Activated T-cell treated with anti-CD3 and anti-CD28 coated beads, Interleukin-2, amount 50 U/mL, for 72 hours (primary cell): ENCODE measurements around the gene DNAJA3. TPM values are rescaled to one million over a fixed set of nuclear protein-coding genes. Genes with fewer than 3 reads are reported as not detected.

Source experiments
- ATAC-seq, 2 donors: fragments of 150-1000 bp; cut with Tn5 transposase; replicated peaks in 1 of 2; 2 replicates each; pipeline ENCODE4 v1.10.0; 2021; ENCODE audit warnings: moderate library complexity in 2 of 2, mild to moderate bottlenecking in 1 of 2
- DNase-seq, 2 donors: peaks; one replicate each; pipeline ENCODE4 v3.0.0; 2021 to 2022; ENCODE audit warnings: mixed read lengths in 1 of 2
- H3K27ac Mint-ChIP-seq: one replicate; pipeline ENCODE4 v1.8.0; 2022; ENCODE audit warnings: mild to moderate bottlenecking, moderate library complexity, mixed read lengths
- H3K27me3 Mint-ChIP-seq: one replicate; pipeline ENCODE4 v1.8.0; 2022; ENCODE audit warnings: low read depth, mixed read lengths
- H3K36me3 Mint-ChIP-seq, 2 donors: one replicate each; pipeline ENCODE4 v1.8.0; 2022; ENCODE audit warnings: mixed read lengths in 2 of 2, mild to moderate bottlenecking in 1 of 2; ENCODE audit not compliant: insufficient read depth in 2 of 2
- H3K4me1 Mint-ChIP-seq: one replicate; pipeline ENCODE4 v1.8.0; 2022; ENCODE audit warnings: low read depth, mixed read lengths
- H3K4me3 Mint-ChIP-seq, 2 donors: one replicate each; pipeline ENCODE4 v1.8.0; 2022; ENCODE audit warnings: mild to moderate bottlenecking in 2 of 2, mixed read lengths in 2 of 2, moderate library complexity in 2 of 2
- H3K9me3 Mint-ChIP-seq, 2 donors: one replicate each; pipeline ENCODE4 v1.8.0; 2022; ENCODE audit warnings: mixed read lengths in 2 of 2
- total RNA-seq, 2 donors: library from RNA; stranded (reverse); gene quantifications; one replicate each; pipeline ENCODE4 v1.2.3, GENCODE V29; 2022

Gene DNAJA3
- total RNA-seq, 2 donors from 2014 or later, result 83.6 to 98.7 TPM

DNA sequence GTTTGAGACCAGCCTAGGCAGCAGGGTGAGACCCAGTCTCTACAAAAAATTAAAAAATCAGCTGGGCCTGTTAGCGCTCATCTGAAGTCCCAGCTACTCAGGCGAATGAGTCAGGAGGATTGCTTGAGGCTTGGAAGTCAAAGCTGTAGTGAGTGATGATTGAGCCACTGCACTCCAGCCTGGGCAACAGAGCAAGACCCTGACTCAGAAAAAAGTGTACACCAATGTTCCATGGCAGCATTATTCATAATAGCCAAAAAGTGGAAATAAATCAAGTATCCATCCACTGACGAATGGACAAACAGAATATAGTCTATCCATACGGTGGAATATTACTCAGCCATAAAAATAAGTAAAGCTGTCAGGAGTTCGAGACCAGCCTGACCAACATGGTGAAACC is 46.2 kb downstream of the DNAJA3 start:
- peaks cover 2 to 4% of the 10 kb centered on the region in 2 donors for H3K36me3 Mint-ChIP-seq
- no peak overlapping the region for H3K4me3 Mint-ChIP-seq
- no peak for DNase-seq
- H3K27me3 Mint-ChIP-seq, result no peaks in the 10 kb centered on the region
- ATAC-seq, result no peak
- H3K4me1 Mint-ChIP-seq, result peaks cover 39% of the 10 kb centered on the region
- no peak overlapping the region for H3K27ac Mint-ChIP-seq
- H3K9me3 Mint-ChIP-seq, result no peaks in the 10 kb centered on the region

DNA sequence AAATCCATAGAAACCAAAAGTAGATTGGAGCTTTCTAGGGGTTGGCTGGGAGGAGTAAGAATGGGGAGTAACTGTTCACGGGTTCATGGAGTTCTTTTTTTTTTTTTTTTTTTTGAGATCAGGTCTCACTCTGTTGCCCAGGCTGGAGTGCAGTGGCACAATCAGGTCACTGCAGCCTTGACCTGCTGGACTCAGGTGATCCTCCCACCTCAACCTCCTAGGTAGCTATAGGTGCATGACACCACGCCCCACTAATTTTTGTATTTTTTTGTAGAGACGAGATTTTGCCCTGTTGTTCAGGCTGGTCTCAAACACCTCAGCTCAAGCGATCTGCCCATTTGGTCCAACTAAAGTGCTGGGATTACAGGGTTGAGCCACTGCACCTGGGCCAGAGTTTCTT is 47.2 kb downstream of the DNAJA3 start:
- no peak for DNase-seq
- H3K27me3 Mint-ChIP-seq, result no peaks in the 10 kb centered on the region
- H3K4me3 Mint-ChIP-seq, result peak overlapping the region; percentile 82 to 92
- no peak for ATAC-seq
- peak overlapping the region; percentile 73 for H3K27ac Mint-ChIP-seq
- peaks cover 46% of the 10 kb centered on the region for H3K4me1 Mint-ChIP-seq
- H3K36me3 Mint-ChIP-seq, result peaks cover 2 to 3% of the 10 kb centered on the region in 2 donors
- no peaks in the 10 kb centered on the region for H3K9me3 Mint-ChIP-seq

- ATAC-seq (peak; percentile 61 to 66), DNase-seq (peak; percentile 91 to 93)
- no peaks in the 10 kb centered on the region for H3K27me3 Mint-ChIP-seq
- peaks cover 0 to 3% of the 10 kb centered on the region in 2 donors for H3K36me3 Mint-ChIP-seq
- H3K4me3 Mint-ChIP-seq, result peak within 1 kb of the TSS; percentile 82 to 92
- H3K9me3 Mint-ChIP-seq, result no peaks in the 10 kb centered on the region
- peaks cover 58% of the 10 kb centered on the region for H3K4me1 Mint-ChIP-seq
- peak within 1 kb of the TSS; percentile 26 for H3K27ac Mint-ChIP-seq
Measured at GRCh38 chr16:4474192-4474961, 48.7 kb downstream of the DNAJA3 start, which contains the start of gene NMRAL1. TSS of gene NMRAL1 (minus strand) at chr16:4474625. CDS start at chr16:4474132, 493 bp downstream.

DNA sequence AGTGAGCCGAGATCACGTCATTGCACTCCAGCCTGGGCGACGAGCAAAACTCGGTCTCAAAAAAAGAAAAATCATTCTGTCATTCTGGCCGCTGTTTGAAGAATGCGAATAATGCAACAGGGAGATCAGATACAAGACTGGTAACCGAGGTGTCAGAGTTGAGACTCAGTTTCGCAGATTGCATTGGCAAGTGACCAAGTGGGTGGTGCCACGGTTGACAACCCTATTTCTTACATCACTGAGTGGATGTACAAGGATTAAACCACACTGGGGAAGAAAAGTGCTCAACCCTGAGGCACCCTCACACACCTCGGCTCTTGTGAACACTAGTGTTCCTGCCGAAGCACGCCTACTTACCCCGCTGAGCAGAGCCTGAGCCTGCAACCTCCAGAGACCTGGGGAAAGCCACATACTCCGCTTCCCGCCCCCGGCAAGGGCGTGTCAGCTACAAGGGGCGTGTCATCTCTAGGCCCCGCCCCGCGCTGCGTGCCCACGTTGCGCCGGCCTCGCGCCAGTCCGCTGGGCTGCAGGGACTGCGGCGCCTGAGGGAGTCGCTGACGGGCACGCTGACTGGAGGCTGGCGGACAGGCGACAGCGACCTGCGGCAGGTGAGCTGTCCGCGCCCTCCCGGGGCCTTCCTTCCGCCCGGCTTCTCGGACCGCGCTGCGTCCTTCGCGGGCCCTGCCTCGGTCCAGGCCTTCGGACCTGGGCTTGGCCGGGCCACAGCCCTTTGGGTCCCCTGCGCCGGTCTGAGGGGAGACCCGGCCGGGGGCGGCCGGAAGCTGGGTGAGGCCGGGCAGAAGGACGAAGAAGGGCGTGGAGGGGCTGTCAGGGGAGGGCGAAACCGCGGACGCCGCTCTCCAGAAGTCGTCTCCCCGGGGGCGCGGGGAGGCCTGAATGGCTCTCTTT is 50.5 kb downstream of the DNAJA3 start, which contains the start of gene HMOX2:
HMOX2 (plus strand) TSS at position 519 of the 909 bp plus-strand sequence. CDS start 29,127 bp downstream, outside the sequence.
- Mint-ChIP-seq H3K36me3 (peaks cover 0 to 3% of the 10 kb centered on the region in 2 donors), H3K27me3 (no peaks in the 10 kb centered on the region), H3K4me3 (peak within 1 kb of the TSS; percentile 82 to 92), H3K27ac (peak within 1 kb of the TSS; percentile 96), H3K4me1 (peaks cover 60% of the 10 kb centered on the region), H3K9me3 (no peaks in the 10 kb centered on the region)
- DNase-seq (peak; percentile 95 to 98), ATAC-seq (peak; percentile 89 to 92)

DNA sequence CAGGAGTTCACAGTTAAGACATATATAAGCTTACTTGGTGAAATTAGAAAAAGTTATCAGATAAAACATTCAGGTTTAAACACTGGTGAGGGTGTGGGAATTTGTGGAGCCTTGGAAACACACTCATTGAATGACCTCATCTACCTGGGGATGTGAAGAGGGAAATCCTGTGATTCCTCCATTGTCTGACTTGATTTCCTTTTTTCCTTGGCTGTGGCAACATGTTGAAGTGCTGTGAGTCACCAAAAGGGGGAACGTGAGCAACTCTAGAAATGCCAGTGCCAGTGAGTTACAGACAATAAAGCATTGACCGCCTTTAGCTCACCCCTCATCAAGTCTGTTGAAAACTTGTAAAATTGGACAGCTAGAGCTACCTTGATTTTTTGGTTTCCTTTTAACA is 52.3 kb downstream of the DNAJA3 start:
- ATAC-seq (no peak), DNase-seq (peak; percentile 30 to 34)
- no peaks in the 10 kb centered on the region for H3K27me3 Mint-ChIP-seq
- H3K4me3 Mint-ChIP-seq, result peak overlapping the region; percentile 82 to 92
- H3K9me3 Mint-ChIP-seq, result no peaks in the 10 kb centered on the region
- peaks cover 64% of the 10 kb centered on the region for H3K4me1 Mint-ChIP-seq
- peak overlapping the region; percentile 96 for H3K27ac Mint-ChIP-seq
- H3K36me3 Mint-ChIP-seq, result no peaks in the 10 kb centered on the region

GRCh38 chr16:4481526-4481925 is 55.9 kb downstream of the DNAJA3 start:
- peak overlapping the region; percentile 36 for H3K27ac Mint-ChIP-seq
- peaks cover 5 to 10% of the 10 kb centered on the region in 2 donors for H3K36me3 Mint-ChIP-seq
- H3K27me3 Mint-ChIP-seq, result no peaks in the 10 kb centered on the region
- DNase-seq, result no peak
- H3K4me3 Mint-ChIP-seq, result peak overlapping the region; percentile 16 to 19
- H3K9me3 Mint-ChIP-seq, result no peaks in the 10 kb centered on the region
- H3K4me1 Mint-ChIP-seq, result peaks cover 55% of the 10 kb centered on the region
- ATAC-seq, result no peak

DNA sequence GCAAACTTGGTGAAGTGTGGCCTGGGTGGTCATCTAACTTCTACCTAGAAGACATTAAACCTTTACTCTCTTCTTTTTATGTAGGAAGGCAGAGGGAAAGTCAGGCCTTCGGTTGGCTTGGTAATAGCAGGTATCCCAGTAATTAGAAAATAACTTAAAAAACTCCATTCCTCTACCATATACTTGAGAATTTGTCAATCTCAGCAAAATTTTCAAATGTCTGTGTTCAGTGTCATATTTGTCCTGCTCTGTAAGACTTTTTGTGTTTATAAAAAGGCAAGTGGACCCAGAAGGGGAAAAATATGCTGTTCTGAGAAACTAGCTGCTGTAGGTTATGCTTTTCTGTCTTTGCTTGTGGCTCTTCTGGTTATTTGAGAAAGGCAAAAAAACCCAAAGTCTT is 56.3 kb downstream of the DNAJA3 start:
- no peak for DNase-seq
- Mint-ChIP-seq H3K4me3 (peak overlapping the region in 1 of 2 donors; percentile 29), H3K9me3 (no peaks in the 10 kb centered on the region), H3K4me1 (peaks cover 58% of the 10 kb centered on the region), H3K27ac (peak overlapping the region; percentile 36), H3K27me3 (no peaks in the 10 kb centered on the region), H3K36me3 (peaks cover 5 to 10% of the 10 kb centered on the region in 2 donors)
- ATAC-seq, result no peak

DNA sequence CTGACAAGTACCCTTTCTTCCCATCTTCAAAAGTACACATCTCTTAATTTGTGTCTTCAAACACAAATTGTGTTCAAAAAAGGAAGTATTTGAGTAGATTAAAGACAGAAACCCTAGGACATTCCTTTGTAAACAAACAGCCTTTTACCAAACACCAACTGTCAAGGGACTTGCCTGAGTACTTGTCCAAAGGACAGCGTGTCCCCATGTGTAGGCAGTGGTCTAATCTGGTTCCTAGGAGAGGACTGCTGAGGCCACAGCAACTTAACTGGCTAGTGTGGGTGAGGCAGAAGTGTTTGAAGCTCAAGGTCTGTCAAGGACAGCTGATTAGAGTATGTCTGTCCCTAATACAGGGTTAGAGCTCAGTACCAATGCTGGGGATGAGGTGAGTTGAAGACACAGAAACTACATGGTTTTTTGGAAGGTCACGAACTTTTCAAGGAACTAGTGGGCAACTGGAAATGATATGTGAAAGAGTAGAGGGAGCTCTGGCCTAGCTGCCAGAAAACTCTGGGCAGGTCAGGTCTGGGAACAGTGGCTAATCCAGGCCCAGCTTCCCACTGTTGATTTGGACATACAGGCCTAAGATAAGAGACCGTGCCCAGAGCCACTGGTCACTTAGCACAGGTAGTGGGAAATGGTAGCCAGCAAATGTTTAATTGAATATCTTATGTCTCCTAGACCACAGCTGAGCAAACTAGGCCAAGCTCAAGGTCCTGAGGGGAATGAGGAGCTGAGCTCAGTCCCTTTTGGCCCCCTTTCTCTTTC is 60.6 kb downstream of the DNAJA3 start:
- ATAC-seq (no peak), DNase-seq (no peak)
- Mint-ChIP-seq H3K4me1 (peaks cover 62% of the 10 kb centered on the region), H3K9me3 (no peaks in the 10 kb centered on the region), H3K4me3 (no peak overlapping the region), H3K36me3 (peaks cover 6 to 16% of the 10 kb centered on the region in 2 donors), H3K27me3 (no peaks in the 10 kb centered on the region), H3K27ac (peak overlapping the region; percentile 42)

- Mint-ChIP-seq H3K27me3 (no peaks in the 10 kb centered on the region), H3K4me3 (peak overlapping the region; percentile 63 to 75), H3K36me3 (peaks cover 6 to 16% of the 10 kb centered on the region in 2 donors), H3K4me1 (peaks cover 47% of the 10 kb centered on the region), H3K27ac (peak overlapping the region; percentile 98), H3K9me3 (no peaks in the 10 kb centered on the region)
- peak; percentile 50 to 51 for ATAC-seq
- DNase-seq, result no peak
Measured at GRCh38 chr16:4487955-4488498, 62.4 kb downstream of the DNAJA3 start.

DNA sequence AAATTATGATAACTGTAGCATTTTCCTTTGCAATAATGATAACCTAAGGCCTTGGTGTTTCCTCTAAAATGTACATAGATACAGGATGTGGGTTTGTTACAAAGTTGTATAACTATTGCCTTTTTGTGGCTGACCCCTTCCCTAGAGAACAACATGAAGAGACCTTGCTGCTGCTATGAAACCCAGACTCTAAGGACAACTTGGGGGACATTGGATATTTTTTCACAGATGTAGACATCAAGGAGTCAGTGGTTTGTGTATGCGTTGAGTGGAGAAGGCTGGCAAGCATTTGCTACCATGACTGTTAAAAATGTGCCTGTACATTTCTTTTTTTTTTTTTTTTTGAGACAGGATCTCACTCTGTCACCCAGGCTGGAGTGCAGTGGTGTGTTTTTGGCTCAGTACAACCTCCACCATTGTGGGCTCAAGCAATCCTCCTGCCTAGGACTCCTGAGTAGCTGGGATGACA is 62.9 kb downstream of the DNAJA3 start:
- no peak for DNase-seq
- ATAC-seq, result peak; percentile 81
- peak overlapping the region; percentile 63 to 75 for H3K4me3 Mint-ChIP-seq
- H3K36me3 Mint-ChIP-seq, result peaks cover 6 to 18% of the 10 kb centered on the region in 2 donors
- no peaks in the 10 kb centered on the region for H3K9me3 Mint-ChIP-seq
- H3K4me1 Mint-ChIP-seq, result peaks cover 51% of the 10 kb centered on the region
- H3K27ac Mint-ChIP-seq, result peak overlapping the region; percentile 98
- H3K27me3 Mint-ChIP-seq, result no peaks in the 10 kb centered on the region

- DNase-seq, result no peak
- Mint-ChIP-seq H3K4me1 (peaks cover 54% of the 10 kb centered on the region), H3K9me3 (no peaks in the 10 kb centered on the region), H3K36me3 (peaks cover 6 to 17% of the 10 kb centered on the region in 2 donors), H3K4me3 (peak overlapping the region in 1 of 2 donors; percentile 5), H3K27me3 (no peaks in the 10 kb centered on the region), H3K27ac (peak overlapping the region; percentile 98)
- no peak for ATAC-seq
Measured at GRCh38 chr16:4489030-4489429, 63.4 kb downstream of the DNAJA3 start.

DNA sequence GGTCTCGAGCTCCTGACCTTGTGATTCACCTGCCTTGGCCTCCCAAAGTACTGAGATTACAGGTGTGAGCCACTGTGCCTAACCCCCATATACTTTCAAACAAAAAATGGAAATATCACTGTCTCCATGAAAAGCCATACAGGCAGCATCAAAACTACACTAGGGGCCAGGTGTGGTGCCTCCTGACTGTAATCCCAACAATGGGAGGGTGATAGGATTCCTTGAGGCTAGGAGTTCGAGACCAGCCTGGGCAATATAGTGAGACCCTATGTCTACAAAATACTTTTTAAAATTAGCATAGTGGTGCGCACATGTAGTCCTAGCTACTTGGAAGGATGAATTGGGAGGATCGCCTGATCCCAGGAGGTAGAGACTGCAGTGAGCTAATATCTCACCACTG is 66.2 kb downstream of the DNAJA3 start:
- H3K4me3 Mint-ChIP-seq, result no peak overlapping the region
- peaks cover 1 to 8% of the 10 kb centered on the region in 2 donors for H3K36me3 Mint-ChIP-seq
- H3K9me3 Mint-ChIP-seq, result no peaks in the 10 kb centered on the region
- H3K27ac Mint-ChIP-seq, result peak overlapping the region; percentile 28
- ATAC-seq (no peak), DNase-seq (no peak)
- H3K27me3 Mint-ChIP-seq, result no peaks in the 10 kb centered on the region
- peaks cover 62% of the 10 kb centered on the region for H3K4me1 Mint-ChIP-seq
